GM18526 (cell line): ENCODE measurements around the gene ATRNL1.

ENCODE experiments used
- POLR2A ChIP-seq: IDR thresholded peaks from 3 replicates; pipeline ENCODE4 v1.6.1; 2011; ENCODE audit not compliant: insufficient read length; ENCODE audit errors: extremely low read depth

The ATRNL1 gene

DNA sequence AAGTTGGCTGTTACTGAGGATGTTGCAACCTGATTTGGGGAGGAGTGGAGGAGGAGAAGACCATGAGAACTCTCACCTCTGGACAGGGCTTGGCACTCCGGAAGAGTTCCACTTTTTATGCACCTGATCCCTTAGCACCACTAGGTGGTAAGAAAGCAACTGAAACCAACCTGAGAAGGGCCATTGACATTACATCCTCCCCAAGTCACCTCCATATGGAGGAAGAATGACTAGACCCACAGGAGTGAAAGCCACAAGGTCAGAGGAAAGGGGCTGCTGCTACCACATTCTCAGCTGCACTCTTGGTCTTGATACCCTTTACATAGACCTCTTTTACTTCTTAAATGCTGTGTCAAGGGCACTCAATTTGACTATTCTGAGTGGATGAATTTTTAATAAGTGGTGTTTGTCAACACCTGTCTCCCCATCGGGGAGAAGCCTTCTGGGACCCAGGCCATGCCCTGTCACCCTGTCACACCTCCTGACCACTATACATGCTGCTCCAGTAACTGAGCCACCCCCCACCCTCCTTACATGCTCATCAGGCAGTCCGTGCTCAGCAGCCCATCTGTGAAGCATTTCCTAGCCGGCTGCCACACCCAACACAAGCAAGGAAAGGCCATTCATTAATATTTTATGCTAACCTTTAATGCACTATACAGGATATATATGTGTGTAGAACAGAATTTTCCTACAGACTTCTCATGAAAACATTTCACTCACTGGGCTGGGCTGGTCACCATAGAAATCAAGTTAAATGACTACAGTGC, 817.0 kb downstream of the ATRNL1 start:
- TF ChIP-seq POLR2A, result no peak

DNA sequence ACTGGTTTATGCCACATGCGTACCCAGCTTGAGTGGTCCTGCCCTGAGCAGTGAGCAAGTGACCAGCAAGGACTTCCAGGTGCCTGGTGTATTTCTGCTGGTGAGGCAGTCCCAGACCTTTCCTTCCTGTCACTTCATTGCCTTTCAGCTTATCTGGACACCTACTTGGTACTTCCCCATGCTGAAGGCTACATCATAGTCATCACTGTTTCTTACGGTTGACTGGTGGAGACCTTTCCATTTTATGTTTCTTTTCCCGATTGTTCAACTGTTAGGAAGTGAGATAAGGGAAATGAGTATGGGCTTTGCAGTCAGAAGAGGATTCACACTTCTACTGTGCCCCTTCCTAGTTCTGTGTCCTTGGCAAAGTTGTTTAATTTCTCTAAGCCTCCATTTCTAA, 821.3 kb downstream of the ATRNL1 start:
- no peak for TF ChIP-seq POLR2A

DNA sequence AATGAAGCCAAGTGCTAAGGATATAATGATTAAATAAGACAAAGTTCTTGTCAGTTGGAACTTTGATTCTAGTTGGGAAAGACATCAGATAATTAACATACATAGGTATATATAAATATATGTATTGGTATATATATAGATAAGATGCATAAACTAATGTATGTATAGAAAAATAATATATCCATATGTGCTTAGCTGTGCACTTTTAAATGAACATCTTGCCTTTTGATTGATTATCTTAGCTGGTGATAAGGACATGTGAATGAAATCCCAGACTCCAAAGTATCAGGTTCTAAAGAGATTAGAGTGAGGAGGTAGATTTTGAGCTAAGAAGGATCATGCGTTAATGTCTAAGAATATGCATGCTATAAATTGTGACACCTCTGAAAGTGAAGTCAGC, 822.3 kb downstream of the ATRNL1 start:
- no peak for TF ChIP-seq POLR2A

DNA sequence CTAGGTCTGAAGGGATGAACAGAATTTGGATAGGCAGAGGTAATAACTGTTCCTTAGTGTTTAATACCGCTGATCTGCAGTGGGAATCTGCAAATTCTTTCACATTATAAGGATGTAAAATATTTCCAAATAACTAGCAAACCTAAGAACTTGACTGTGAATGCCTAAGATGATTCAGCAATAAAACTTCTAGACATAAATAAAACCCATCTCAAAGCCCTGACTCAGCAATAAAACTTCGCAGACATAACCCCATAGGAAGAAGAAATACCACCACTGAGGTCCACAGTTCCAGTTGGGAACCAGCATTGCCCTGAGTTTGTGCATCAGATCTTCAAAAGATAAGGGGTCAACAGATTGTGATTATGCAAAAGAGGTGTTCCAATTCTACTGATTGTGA, 825.6 kb downstream of the ATRNL1 start:
- TF ChIP-seq POLR2A, result no peak

DNA sequence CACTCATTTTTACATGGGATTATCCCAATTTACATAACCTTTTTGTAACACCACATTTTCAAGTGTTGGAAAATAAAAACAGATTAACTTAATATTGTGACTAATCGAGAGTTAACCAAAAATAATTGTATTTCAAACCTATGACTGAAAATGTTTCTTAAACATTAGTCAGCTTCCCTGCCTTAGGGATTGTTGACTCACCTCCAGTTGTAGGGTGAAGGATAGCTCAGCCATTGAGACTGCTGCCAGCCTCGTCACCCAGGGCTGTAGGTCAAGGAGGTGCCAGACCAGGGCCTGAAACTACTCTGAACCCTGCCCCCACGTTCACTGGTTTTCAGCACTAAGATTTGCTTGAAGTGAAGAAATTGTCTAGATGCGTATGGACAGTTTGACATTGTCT, 828.6 kb downstream of the ATRNL1 start:
- TF ChIP-seq POLR2A, result no peak

DNA sequence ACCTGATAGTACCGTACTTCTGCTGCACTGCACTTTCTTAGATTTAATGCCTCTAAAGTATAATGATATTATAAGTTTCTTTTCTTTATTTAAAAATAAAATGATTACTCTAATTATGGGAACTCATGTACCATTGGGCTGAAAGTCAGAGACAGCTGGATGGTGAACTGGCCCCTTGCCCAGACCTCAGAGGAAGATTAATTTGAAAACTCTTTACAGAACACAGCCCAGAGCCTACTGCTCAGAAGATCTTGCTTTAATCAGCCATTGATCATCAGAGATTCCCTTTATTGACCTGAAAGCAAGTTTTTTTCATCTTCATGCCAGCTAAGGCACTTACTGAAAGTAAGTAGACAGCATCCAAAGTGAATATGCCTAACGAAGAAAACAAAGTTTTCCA, 838.1 kb downstream of the ATRNL1 start:
- no peak for TF ChIP-seq POLR2A

DNA sequence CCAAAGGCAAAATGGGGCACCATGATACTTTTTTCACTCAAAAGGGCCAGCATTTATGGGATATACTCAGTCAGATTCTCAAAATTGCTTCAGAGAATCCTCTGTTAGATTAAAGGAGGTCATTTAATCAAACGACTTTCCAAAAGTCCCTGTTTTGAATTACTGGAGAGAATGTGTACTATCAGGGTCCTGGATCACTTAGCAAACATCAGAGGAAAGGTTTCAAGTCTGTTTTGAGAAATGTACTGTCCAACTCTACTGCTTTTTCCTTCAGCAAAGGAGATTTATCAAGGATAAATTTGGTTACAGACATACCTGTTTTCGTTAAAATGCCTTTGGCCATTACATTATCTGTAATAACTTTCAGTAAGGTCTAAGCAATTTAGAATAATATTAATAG, 838.9 kb downstream of the ATRNL1 start:
- TF ChIP-seq POLR2A, result no peak

DNA sequence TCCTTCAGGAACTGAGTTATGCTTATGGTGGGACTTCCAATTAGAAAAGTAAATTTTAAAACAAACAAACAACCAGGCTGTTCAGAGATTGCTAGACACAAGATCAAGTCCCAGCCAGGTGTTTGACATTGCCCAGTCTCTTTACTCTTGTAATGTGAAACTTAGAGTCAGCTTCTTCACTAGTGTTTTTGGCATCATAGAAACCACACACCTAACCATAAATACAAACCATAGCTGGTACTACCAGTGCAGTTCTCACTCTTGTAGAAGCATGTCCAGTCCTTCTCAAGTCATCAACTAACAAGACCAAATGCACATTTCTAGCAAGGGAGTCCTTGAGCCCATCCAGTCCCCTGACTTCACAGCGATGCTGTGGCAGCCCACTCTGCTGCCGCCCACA, 839.9 kb downstream of the ATRNL1 start:
- no peak for TF ChIP-seq POLR2A

DNA sequence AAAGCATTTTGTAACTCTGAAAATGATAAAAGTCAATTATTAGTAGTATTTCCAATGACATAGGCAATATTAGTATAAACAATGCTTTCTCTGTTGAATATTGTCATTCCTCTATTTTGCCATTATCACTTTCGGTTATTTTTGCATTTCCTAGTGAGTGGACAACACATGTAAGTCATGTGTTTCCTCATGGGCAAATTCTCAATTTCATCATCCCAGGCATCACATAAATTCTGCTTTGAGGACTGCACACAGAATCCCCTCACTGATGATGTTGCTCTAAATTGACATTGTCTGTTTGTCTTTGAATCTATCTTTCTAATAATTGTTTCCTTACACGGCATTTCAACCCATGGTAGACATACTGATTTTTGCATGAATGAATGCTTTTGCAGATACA, 842.6 kb downstream of the ATRNL1 start:
- TF ChIP-seq POLR2A, result no peak

DNA sequence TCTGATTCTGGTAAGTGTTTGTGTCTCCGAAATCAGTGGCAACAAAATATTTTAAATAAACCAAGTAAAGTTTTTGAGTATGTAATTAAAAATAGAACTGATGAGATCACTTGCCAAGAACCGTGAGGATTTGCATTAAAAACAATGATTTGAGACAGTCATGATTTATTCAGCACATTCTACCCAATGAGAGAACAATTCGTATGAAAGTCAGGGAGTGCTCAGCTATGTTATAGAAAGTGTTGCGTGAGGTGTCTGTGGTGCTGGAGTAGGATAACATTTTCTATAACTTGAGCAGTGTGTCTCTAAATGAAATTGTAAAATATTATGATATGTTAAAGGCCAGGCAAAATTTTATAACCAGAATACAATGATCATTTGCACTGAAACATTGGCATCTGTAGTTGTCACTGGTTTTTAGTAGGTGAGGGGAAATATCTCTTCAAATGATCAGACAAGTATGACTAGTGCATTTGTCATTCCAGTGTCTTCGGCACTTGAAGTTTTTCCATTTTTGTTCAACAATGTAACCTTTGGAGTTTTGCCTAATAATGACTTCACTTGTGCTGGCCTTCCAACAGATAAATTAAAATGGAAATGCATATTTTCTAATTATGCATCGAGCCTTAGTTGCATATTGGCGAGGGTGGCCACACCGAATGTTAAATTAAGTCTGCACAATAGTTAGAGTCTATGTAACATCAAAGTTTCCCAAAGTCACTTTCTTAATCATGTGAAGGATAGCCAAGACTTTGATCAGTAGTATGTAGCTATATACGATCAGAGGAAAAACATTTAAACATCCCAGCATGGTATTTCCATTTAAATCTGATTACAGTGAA, 844.0 kb downstream of the ATRNL1 start:
- no peak for TF ChIP-seq POLR2A

DNA sequence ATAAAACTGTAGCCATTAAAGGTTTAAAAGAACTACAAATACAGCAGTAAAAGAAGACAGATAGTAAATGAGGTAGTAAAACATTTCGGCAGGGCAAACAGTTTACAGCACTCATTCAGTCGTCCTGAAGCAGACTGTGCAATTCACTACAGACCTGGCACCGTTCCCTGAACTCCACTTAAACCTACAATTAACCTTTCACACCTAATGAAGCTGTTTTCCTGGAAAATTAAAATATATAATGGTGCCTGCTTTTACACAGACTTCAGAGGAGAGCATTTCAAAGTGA, 844.5 kb downstream of the ATRNL1 start:
- no peak for TF ChIP-seq POLR2A

DNA sequence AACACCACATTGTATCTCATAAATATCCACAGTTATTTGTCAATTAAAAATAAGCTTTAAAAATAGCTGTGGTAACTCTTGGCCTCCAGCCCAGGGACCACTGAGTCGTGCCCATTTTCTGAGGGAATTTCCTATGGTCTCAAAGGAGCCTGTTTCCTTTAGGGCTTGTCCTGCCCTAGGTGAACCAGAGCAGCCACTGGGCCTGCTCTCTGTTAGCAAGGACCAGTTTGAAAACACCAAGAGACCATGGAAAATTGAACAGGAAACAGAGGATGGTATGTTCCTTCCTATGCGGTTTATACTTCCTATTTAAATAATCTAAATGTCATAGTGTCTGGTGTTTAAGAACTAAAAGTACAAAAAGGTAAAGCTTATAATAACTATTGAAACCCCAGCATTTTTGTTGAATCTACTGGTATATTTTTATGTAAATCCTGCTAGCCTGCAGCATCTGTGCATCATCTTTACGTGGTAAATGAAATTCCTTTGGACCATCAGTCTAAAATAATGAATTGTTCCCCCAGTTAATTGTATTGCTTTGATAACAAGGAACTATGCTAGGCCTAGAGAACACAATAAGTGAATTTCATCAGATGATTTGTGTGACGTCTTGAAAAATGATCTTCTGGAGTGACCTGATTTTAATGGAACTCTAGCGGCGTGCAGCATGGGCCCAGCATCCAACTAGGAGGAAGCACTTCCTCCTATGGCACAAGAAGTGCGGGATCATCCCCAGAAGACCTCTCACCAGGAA, 846.1 kb downstream of the ATRNL1 start:
- no peak for TF ChIP-seq POLR2A

DNA sequence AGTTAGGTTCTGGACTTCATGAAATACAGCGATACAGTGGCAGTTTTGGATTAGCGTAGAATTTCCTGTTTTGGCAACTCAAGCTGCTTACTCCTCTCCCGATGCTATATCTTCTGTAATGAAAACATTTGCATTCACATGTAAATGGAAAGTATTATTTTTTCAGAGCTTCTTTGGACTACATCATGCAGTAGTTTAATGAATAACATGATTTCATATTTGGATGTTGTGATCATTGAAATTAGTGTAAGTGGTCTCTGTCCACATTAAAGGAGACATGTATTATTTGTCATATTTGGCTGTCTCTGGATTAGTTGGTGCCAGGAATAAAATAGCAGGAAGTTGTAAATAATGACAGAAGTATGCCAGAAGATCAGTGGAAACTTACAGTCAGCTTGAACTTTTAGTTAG, 848.2 kb downstream of the ATRNL1 start:
- TF ChIP-seq POLR2A, result no peak

DNA sequence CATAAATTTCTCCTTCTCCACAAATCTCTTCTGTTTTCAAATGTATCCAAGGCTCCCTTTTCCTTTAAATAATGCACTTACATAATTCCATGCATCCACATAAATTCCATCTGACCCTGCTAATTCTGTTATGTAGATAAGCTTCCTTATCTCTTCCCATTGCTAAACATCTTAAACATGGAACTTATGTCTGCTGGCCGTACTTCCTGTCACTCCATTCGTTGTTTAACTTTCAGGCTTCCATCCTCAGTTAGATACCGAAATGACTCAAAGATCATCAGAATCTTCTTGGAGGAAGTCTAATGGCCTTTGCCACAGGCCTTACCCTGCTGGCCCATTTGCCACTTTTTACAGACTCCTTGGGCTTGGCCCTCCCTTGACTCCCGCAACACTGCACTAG, 848.9 kb downstream of the ATRNL1 start:
- TF ChIP-seq POLR2A, result no peak

DNA sequence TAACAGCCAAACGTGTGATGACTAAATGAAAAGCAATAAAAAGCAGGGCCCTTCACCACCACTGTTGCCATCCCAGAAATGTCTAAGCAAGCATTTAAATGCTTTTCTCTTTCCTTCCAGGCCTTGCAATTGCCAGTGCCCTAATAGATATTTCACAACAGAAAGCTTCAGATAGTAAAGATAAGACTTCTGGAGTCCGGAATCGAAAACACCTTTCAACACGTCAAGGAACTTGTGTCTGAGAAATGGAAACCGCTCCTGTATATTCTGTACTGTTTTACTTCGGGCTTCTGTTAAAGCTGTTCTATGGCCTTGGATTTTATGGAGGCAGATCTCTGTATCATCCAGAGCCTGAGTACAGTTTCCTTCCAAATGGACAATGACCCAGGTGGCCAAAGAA, 851.4 kb downstream of the ATRNL1 start:
- TF ChIP-seq POLR2A, result no peak

DNA sequence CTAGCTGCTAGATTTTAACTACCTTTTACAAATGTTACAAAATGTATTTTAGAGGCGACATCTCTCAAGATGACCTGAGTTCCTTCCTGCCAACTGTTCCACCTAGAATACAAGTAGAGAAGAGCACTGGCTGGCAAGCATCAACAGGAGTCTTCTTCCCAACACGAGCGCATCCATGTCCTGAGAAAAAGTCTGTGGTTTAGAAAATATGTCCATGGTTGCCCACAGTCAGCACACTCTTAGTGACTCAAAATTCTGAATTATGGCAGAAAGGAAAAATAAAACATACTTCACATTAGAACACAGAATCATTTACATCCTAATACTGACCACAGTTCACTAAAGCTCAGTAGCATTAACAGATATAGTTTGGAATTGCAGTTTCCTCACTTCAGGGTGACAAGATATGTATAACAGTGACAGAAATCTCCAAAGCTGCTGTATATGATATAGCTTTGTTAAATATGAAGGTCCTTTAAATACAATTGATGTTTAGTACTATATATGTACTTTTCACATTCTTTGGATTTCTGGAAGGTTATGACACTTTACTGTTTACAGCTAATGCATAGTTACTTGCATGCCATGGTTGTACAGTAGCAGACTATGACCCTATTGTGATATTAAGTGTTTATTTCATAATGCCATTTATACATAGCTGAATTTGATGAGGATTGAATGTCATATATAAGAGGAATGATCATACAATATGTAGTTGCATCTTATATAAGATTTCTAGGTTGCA, 852.7 kb downstream of the ATRNL1 start:
- no peak for TF ChIP-seq POLR2A

DNA sequence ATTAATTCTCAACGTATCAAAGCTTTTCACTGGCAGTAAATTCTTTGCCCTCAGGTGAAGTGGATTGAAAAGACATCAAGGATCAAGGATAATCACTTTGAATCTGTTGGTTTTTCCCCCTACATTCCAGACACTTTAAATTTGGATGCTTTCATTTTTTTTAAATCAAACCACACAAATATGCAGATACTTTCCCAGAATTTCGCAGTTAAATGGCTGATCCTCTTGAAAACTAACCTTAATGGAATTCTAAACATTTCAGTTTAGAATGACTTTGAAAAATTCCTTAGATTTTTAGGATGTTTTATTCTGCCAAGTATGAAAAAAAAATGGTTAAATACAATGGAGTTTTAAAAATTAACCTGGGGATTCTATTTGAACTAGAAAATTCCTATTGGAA, 853.9 kb downstream of the ATRNL1 start:
- no peak for TF ChIP-seq POLR2A
